ENCODE results near the gene MKRN2OS.

DNA sequence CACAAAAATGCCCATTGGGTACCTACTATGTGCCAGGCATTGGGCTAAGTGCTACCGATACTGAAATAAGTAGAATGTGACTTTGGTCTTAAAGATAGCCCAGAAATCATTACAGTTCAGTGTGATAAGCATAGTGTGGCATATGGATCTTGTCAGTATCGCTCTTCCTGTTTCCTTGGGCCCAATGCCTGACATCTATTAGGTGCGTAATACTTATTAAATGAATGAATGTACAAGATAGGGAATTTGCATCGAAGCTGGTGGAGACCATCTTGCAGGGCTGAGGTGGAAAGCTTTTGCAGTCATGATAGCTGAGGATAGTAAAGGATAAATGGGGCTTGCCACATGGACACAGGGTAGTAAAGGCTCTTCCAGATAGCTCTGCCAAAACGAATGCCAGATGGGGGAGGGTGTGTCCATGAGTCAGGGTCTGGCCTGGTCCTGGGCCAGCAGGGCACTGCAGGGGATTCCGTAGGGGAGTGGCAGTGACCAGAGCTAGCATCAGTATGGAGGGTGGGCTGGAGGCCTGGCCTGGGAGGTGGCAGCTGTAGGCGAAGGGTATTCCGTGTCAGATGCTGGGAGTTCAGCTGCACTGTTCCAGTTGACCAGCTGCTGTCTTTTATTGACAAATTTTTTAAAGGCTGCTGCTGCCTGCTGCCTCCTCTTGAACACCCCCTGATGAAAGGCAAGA is 37.6 kb downstream of the MKRN2OS start:
- TF ChIP-seq, protein P1, sequence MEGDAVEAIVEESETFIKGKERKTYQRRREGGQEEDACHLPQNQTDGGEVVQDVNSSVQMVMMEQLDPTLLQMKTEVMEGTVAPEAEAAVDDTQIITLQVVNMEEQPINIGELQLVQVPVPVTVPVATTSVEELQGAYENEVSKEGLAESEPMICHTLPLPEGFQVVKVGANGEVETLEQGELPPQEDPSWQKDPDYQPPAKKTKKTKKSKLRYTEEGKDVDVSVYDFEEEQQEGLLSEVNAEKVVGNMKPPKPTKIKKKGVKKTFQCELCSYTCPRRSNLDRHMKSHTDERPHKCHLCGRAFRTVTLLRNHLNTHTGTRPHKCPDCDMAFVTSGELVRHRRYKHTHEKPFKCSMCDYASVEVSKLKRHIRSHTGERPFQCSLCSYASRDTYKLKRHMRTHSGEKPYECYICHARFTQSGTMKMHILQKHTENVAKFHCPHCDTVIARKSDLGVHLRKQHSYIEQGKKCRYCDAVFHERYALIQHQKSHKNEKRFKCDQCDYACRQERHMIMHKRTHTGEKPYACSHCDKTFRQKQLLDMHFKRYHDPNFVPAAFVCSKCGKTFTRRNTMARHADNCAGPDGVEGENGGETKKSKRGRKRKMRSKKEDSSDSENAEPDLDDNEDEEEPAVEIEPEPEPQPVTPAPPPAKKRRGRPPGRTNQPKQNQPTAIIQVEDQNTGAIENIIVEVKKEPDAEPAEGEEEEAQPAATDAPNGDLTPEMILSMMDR (IDR thresholded peaks at IDR 0.05; ENCODE audit: insufficient read depth, low read length) = no peak
- TF ChIP-seq, protein P2, sequence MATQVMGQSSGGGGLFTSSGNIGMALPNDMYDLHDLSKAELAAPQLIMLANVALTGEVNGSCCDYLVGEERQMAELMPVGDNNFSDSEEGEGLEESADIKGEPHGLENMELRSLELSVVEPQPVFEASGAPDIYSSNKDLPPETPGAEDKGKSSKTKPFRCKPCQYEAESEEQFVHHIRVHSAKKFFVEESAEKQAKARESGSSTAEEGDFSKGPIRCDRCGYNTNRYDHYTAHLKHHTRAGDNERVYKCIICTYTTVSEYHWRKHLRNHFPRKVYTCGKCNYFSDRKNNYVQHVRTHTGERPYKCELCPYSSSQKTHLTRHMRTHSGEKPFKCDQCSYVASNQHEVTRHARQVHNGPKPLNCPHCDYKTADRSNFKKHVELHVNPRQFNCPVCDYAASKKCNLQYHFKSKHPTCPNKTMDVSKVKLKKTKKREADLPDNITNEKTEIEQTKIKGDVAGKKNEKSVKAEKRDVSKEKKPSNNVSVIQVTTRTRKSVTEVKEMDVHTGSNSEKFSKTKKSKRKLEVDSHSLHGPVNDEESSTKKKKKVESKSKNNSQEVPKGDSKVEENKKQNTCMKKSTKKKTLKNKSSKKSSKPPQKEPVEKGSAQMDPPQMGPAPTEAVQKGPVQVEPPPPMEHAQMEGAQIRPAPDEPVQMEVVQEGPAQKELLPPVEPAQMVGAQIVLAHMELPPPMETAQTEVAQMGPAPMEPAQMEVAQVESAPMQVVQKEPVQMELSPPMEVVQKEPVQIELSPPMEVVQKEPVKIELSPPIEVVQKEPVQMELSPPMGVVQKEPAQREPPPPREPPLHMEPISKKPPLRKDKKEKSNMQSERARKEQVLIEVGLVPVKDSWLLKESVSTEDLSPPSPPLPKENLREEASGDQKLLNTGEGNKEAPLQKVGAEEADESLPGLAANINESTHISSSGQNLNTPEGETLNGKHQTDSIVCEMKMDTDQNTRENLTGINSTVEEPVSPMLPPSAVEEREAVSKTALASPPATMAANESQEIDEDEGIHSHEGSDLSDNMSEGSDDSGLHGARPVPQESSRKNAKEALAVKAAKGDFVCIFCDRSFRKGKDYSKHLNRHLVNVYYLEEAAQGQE (IDR thresholded peaks at IDR 0.05; ENCODE audit: insufficient replicate concordance, low read depth) = no peak
